Natural killer cell (primary cell): Measurements from ENCODE around the gene CAMTA1. TPM values are rescaled to one million over a fixed set of nuclear protein-coding genes. Genes with fewer than 3 reads are reported as not detected.

Source experiments
- ATAC-seq, 3 donors: fragments of 150-1000 bp in 2 of 3; fragments of 200-7000 bp in 1 of 3; cut with Tn5 transposase; 1 replicate in 1 of 3; 2 replicates in 2 of 3; pipeline ENCODE4 v1.10.0; 2021; ENCODE audit warnings: mild to moderate bottlenecking in 2 of 3, moderate library complexity in 2 of 3
- DNase-seq, 2 donors: peaks; one replicate each; pipeline versions ENCODE4 v3.0.0 to v3.0.0-alpha.2; 2013 to 2021; ENCODE audit warnings: mixed read lengths in 1 of 2
- H3K27ac ChIP-seq: one replicate; pipeline ENCODE4 v1.5.1; 2013; ENCODE audit warnings: mild to moderate bottlenecking, low read length
- H3K27me3 ChIP-seq: one replicate; pipeline ENCODE4 v1.6.1; 2013; ENCODE audit warnings: low read length; ENCODE audit not compliant: control insufficient read depth, insufficient read depth
- H3K36me3 ChIP-seq: one replicate; pipeline ENCODE4 v1.6.1; 2013; ENCODE audit warnings: low read length; ENCODE audit not compliant: control insufficient read depth, insufficient read depth
- H3K4me1 ChIP-seq: one replicate; pipeline ENCODE4 v1.6.1; 2013; ENCODE audit warnings: low read length; ENCODE audit not compliant: control insufficient read depth, insufficient read depth
- H3K4me3 ChIP-seq: one replicate; pipeline ENCODE4 v1.5.1; 2013; ENCODE audit warnings: low read length
- H3K9me3 ChIP-seq: one replicate; pipeline ENCODE4 v1.6.1; 2013; ENCODE audit warnings: low read length; ENCODE audit not compliant: control insufficient read depth, insufficient read depth
- H3K27ac Mint-ChIP-seq, 2 donors: one replicate each; pipeline ENCODE4 v1.8.0; 2022; ENCODE audit warnings: mild to moderate bottlenecking in 2 of 2, mixed read lengths in 2 of 2, moderate library complexity in 1 of 2
- H3K27me3 Mint-ChIP-seq, 2 donors: one replicate each; pipeline ENCODE4 v1.8.0; 2022; ENCODE audit warnings: low read depth in 2 of 2, mixed read lengths in 2 of 2
- H3K36me3 Mint-ChIP-seq: one replicate; pipeline ENCODE4 v1.8.0; 2022; ENCODE audit warnings: mixed read lengths
- H3K4me1 Mint-ChIP-seq, 2 donors: one replicate each; pipeline ENCODE4 v1.8.0; 2022; ENCODE audit warnings: mixed read lengths in 2 of 2
- H3K4me3 Mint-ChIP-seq: one replicate; pipeline ENCODE4 v1.8.0; 2022; ENCODE audit warnings: mild to moderate bottlenecking, moderate library complexity, mixed read lengths
- H3K9me3 Mint-ChIP-seq, 2 donors: one replicate each; pipeline ENCODE4 v1.8.0; 2022; ENCODE audit warnings: mixed read lengths in 2 of 2
- CTCF ChIP-seq: fragments of 200-600 bp; IDR thresholded peaks from one replicate; pipeline ENCODE4 v1.8.0; 2022; ENCODE audit warnings: antibody characterized with exemption
- WGBS: methylation state at CpG from one replicate; pipeline ENCODE4 v1.1.7; 2013; ENCODE audit warnings: missing lambda C conversion rate; ENCODE audit not compliant: insufficient coverage; 5-methylcytosine and 5-hydroxymethylcytosine counted together
- intact Hi-C: fragments of 100-400 bp; cut with micrococcal nuclease; formaldehyde crosslinking; loops from one replicate; pipeline ENCODE4 v1.14.2; 2022
- total RNA-seq, 4 donors: library from RNA; stranded (reverse); fragments of 120-200 nt in 1 of 4; gene quantifications; one replicate each; pipeline versions ENCODE4 v1.2.3 to v1.2.4, GENCODE V29; 2013 to 2022

The CAMTA1 gene
- total RNA-seq, 3 donors from 2014 or later (not counting 1 experiment from before 2014, with no cell fraction given): 40.6 to 53.3 (median 44.9) TPM

GRCh38 chr1:7227654-7228053 is 442.4 kb downstream of the CAMTA1 start:
- H3K27me3 Mint-ChIP-seq: no peaks in the 10 kb centered on the region
- WGBS: 86% methylated on average over 5 of the region's 5 CpGs
- H3K27ac ChIP-seq: no peak overlapping the region
- intact Hi-C loops: no loop called here
- no peak for TF ChIP-seq CTCF
- no peak for DNase-seq
- no peak overlapping the region for H3K4me3 Mint-ChIP-seq
- H3K36me3 Mint-ChIP-seq: no peaks in the 10 kb centered on the region
- ATAC-seq: no peak
- no peaks in the 10 kb centered on the region for H3K36me3 ChIP-seq
- no peak overlapping the region for H3K27ac Mint-ChIP-seq
- no peaks in the 10 kb centered on the region for H3K9me3 ChIP-seq
- H3K4me3 ChIP-seq: no peak overlapping the region
- no peaks in the 10 kb centered on the region for H3K27me3 ChIP-seq
- no peaks in the 10 kb centered on the region for H3K4me1 Mint-ChIP-seq
- H3K4me1 ChIP-seq: no peaks in the 10 kb centered on the region
- H3K9me3 Mint-ChIP-seq: no peaks in the 10 kb centered on the region

- H3K4me3 ChIP-seq: no peak overlapping the region
- ATAC-seq (no peak), DNase-seq (no peak)
- H3K36me3 ChIP-seq: no peaks in the 10 kb centered on the region
- H3K9me3 ChIP-seq: no peaks in the 10 kb centered on the region
- H3K27me3 Mint-ChIP-seq: no peaks in the 10 kb centered on the region
- H3K4me1 Mint-ChIP-seq: no peaks in the 10 kb centered on the region
- H3K4me1 ChIP-seq: no peaks in the 10 kb centered on the region
- TF ChIP-seq CTCF: no peak
- H3K36me3 Mint-ChIP-seq: no peaks in the 10 kb centered on the region
- no peak overlapping the region for H3K4me3 Mint-ChIP-seq
- H3K27ac ChIP-seq: no peak overlapping the region
- WGBS: 83% methylated on average over 17 of the region's 17 CpGs
- intact Hi-C loops: no loop called here
- no peak overlapping the region for H3K27ac Mint-ChIP-seq
- H3K9me3 Mint-ChIP-seq: no peaks in the 10 kb centered on the region
- H3K27me3 ChIP-seq: no peaks in the 10 kb centered on the region
Measured at GRCh38 chr1:7228252-7228961, 443.2 kb downstream of the CAMTA1 start.

GRCh38 chr1:7229186-7229585 is 443.9 kb downstream of the CAMTA1 start:
- no peaks in the 10 kb centered on the region for H3K27me3 ChIP-seq
- intact Hi-C loops: no loop called here
- DNase-seq (no peak), ATAC-seq (no peak)
- no peaks in the 10 kb centered on the region for H3K9me3 Mint-ChIP-seq
- H3K27ac Mint-ChIP-seq: no peak overlapping the region
- TF ChIP-seq CTCF: no peak
- no peak overlapping the region for H3K27ac ChIP-seq
- no peaks in the 10 kb centered on the region for H3K4me1 ChIP-seq
- no peaks in the 10 kb centered on the region for H3K36me3 Mint-ChIP-seq
- H3K27me3 Mint-ChIP-seq: no peaks in the 10 kb centered on the region
- H3K4me1 Mint-ChIP-seq: no peaks in the 10 kb centered on the region
- no peak overlapping the region for H3K4me3 ChIP-seq
- 69% methylated on average over 4 of the region's 4 CpGs for WGBS
- no peaks in the 10 kb centered on the region for H3K36me3 ChIP-seq
- no peaks in the 10 kb centered on the region for H3K9me3 ChIP-seq
- H3K4me3 Mint-ChIP-seq: no peak overlapping the region
